Cardiac fibroblast (primary cell): ENCODE measurements around the gene CCNK.

ENCODE experiments used
- DNase-seq, 2 donors: peaks; one replicate each; pipeline versions ENCODE4 v3.0.0 to v3.0.0-alpha.2; 2010; ENCODE audit warnings: low read depth in 2 of 2
- H3K4me3 ChIP-seq, 2 donors: replicated peaks in 1 of 2; 1 replicate in 1 of 2; 2 replicates in 1 of 2; pipeline ENCODE4 v1.5.1; 2011; ENCODE audit warnings: low read depth in 2 of 2, low read length in 2 of 2, mild to moderate bottlenecking in 2 of 2, moderate library complexity in 1 of 2
- CTCF ChIP-seq: IDR thresholded peaks from one replicate; pipeline ENCODE4 v1.5.1; 2011; ENCODE audit warnings: low read depth, mild to moderate bottlenecking, low read length, inconsistent platforms

CCNK gene

GRCh38 chr14:99517643-99518381 lies 36.6 kb downstream of the CCNK start:
- DNase-seq = no peak
- no peak overlapping the region for H3K4me3 ChIP-seq
- no peak for TF ChIP-seq CTCF

GRCh38 chr14:99518441-99519346 lies 37.5 kb downstream of the CCNK start:
- no peak overlapping the region for H3K4me3 ChIP-seq
- TF ChIP-seq CTCF = peak; percentile 96
- DNase-seq = peak; percentile 61

GRCh38 chr14:99519347-99519881 lies 38.2 kb downstream of the CCNK start:
- H3K4me3 ChIP-seq = no peak overlapping the region
- no peak for TF ChIP-seq CTCF
- no peak for DNase-seq

- no peak for TF ChIP-seq CTCF
- DNase-seq = no peak
- no peak overlapping the region for H3K4me3 ChIP-seq
Measured at GRCh38 chr14:99519931-99520421, 38.8 kb downstream of the CCNK start.

GRCh38 chr14:99520571-99521081 lies 39.4 kb downstream of the CCNK start:
- no peak overlapping the region for H3K4me3 ChIP-seq
- TF ChIP-seq CTCF = no peak
- no peak for DNase-seq

- DNase-seq = no peak
- no peak overlapping the region for H3K4me3 ChIP-seq
- no peak for TF ChIP-seq CTCF
Measured at GRCh38 chr14:99521176-99522024, 40.2 kb downstream of the CCNK start.
